Measurements from ENCODE around the gene SUMO4.
"Not testable (repeated sequence)": the region's sequence is repeated elsewhere in the genome, so short reads cannot be mapped to it uniquely, and the experiment has no call there.

SUMO4 gene

GRCh38 chr6:149431905-149432775, 32.1 kb downstream of the SUMO4 start:
- peak; percentile 65 for DNase-seq (ENCODE audit: low spot score)

- no peak for DNase-seq (ENCODE audit: low spot score)
These were observed 33.3 kb downstream of the SUMO4 start for GRCh38 chr6:149433405-149433804.

GRCh38 chr6:149433881-149434280, 33.8 kb downstream of the SUMO4 start:
- no peak for DNase-seq (ENCODE audit: low spot score)

GRCh38 chr6:149435919-149436586, 36.0 kb downstream of the SUMO4 start:
- no peak for DNase-seq (ENCODE audit: low spot score)

- DNase-seq (ENCODE audit: low spot score) = no peak
These were observed 36.6 kb downstream of the SUMO4 start for GRCh38 chr6:149436647-149437046.

GRCh38 chr6:149437212-149437611, 37.1 kb downstream of the SUMO4 start:
- DNase-seq (ENCODE audit: low spot score) = no peak

- DNase-seq (ENCODE audit: low spot score) = no peak
These were observed 38.8 kb downstream of the SUMO4 start for GRCh38 chr6:149438855-149439254.

GRCh38 chr6:149439626-149440025, 39.6 kb downstream of the SUMO4 start:
- no peak for DNase-seq (ENCODE audit: low spot score)

- DNase-seq (ENCODE audit: low spot score) = no peak
These were observed 40.9 kb downstream of the SUMO4 start for GRCh38 chr6:149440735-149441671.

- DNase-seq (ENCODE audit: low spot score) = no peak
These were observed 41.7 kb downstream of the SUMO4 start for GRCh38 chr6:149441740-149442139.

GRCh38 chr6:149443411-149444181, 43.5 kb downstream of the SUMO4 start:
- DNase-seq (ENCODE audit: low spot score) = no peak

- not testable (repeated sequence) for DNase-seq (ENCODE audit: low spot score)
These were observed 44.5 kb downstream of the SUMO4 start for GRCh38 chr6:149444360-149445094.

GRCh38 chr6:149445095-149445466, 45.0 kb downstream of the SUMO4 start:
- no peak for DNase-seq (ENCODE audit: low spot score)

GRCh38 chr6:149445573-149445972, 45.5 kb downstream of the SUMO4 start:
- DNase-seq (ENCODE audit: low spot score) = no peak

- no peak for DNase-seq (ENCODE audit: low spot score)
These were observed 46.8 kb downstream of the SUMO4 start for GRCh38 chr6:149446791-149447376.

GRCh38 chr6:149448821-149449453, 48.9 kb downstream of the SUMO4 start:
- no peak for DNase-seq (ENCODE audit: low spot score)

- no peak for DNase-seq (ENCODE audit: low spot score)
These were observed 50.0 kb downstream of the SUMO4 start for GRCh38 chr6:149449831-149450678.
